ENCODE results near the gene SLC38A9. TPM values are rescaled to one million over a fixed set of nuclear protein-coding genes. Genes with fewer than 3 reads are reported as not detected.

The SLC38A9 gene
- polyA plus RNA-seq, 1 experiment = 12.5 TPM

- POLR2A ChIA-PET = no interaction called here
- CTCF ChIA-PET = interaction anchor here (0.6 to 0.7 kb wide), 2 partner anchors 12 to 119 kb away, joined by 3 read pairs; no protein-coding TSS in a partner anchor
- Histone ChIP-seq H3K27me3 (ENCODE audit: control insufficient read depth, insufficient read depth, low read length) (no peaks in the 10 kb centered on the region), H3K4me3 (ENCODE audit: low read depth, low read length) (no peak overlapping the region), H3K36me3 (ENCODE audit: control insufficient read depth, insufficient read depth, low read length) (no peaks in the 10 kb centered on the region)
- no peak for DNase-seq (ENCODE audit: low read depth)
- TF ChIP-seq CTCF (IDR thresholded peaks at IDR 0.05; ENCODE audit: insufficient read depth, low read depth, low read length) = no peak
Measured at GRCh38 chr5:55634866-55635265, 77.3 kb downstream of the SLC38A9 start.

GRCh38 chr5:55634209-55634805 is 77.8 kb downstream of the SLC38A9 start:
- Histone ChIP-seq H3K4me3 (ENCODE audit: low read depth, low read length) (no peak overlapping the region), H3K36me3 (ENCODE audit: control insufficient read depth, insufficient read depth, low read length) (no peaks in the 10 kb centered on the region), H3K27me3 (ENCODE audit: control insufficient read depth, insufficient read depth, low read length) (no peaks in the 10 kb centered on the region)
- no peak for TF ChIP-seq CTCF (IDR thresholded peaks at IDR 0.05; ENCODE audit: insufficient read depth, low read depth, low read length)
- no peak for DNase-seq (ENCODE audit: low read depth)
- ChIA-PET CTCF (interaction anchor here (0.6 to 0.7 kb wide), 2 partner anchors 11 to 118 kb away, joined by 3 read pairs; no protein-coding TSS in a partner anchor), POLR2A (no interaction called here)

- no peaks in the 10 kb centered on the region for H3K27me3 ChIP-seq (ENCODE audit: control insufficient read depth, insufficient read depth, low read length)
- POLR2A ChIA-PET = no interaction called here
- CTCF ChIA-PET = no interaction called here
- no peaks in the 10 kb centered on the region for H3K36me3 ChIP-seq (ENCODE audit: control insufficient read depth, insufficient read depth, low read length)
- no peak for DNase-seq (ENCODE audit: low read depth)
- H3K4me3 ChIP-seq (ENCODE audit: low read depth, low read length) = no peak overlapping the region
- TF ChIP-seq CTCF (IDR thresholded peaks at IDR 0.05; ENCODE audit: insufficient read depth, low read depth, low read length) = no peak
Measured at GRCh38 chr5:55633574-55634208, 78.4 kb downstream of the SLC38A9 start.

- no peak for DNase-seq (ENCODE audit: low read depth)
- ChIA-PET CTCF (interaction anchor here (1.0 kb wide), 1 partner anchor 62 kb away, joined by 4 read pairs; no protein-coding TSS in a partner anchor), POLR2A (no interaction called here)
- no peak overlapping the region for H3K4me3 ChIP-seq (ENCODE audit: low read depth, low read length)
- H3K36me3 ChIP-seq (ENCODE audit: control insufficient read depth, insufficient read depth, low read length) = 0 out of 2 replicates have a peak, but pooled peaks cover 1% of the 10 kb centered on the region
- TF ChIP-seq CTCF (IDR thresholded peaks at IDR 0.05; ENCODE audit: insufficient read depth, low read depth, low read length) = no peak
- no peaks in the 10 kb centered on the region for H3K27me3 ChIP-seq (ENCODE audit: control insufficient read depth, insufficient read depth, low read length)
Measured at GRCh38 chr5:55629815-55630214, 82.3 kb downstream of the SLC38A9 start.

GRCh38 chr5:55626790-55627189 is 85.3 kb downstream of the SLC38A9 start:
- Histone ChIP-seq H3K36me3 (ENCODE audit: control insufficient read depth, insufficient read depth, low read length) (0 out of 2 replicates have a peak, but pooled peaks cover 1% of the 10 kb centered on the region), H3K4me3 (ENCODE audit: low read depth, low read length) (no peak overlapping the region), H3K27me3 (ENCODE audit: control insufficient read depth, insufficient read depth, low read length) (no peaks in the 10 kb centered on the region)
- TF ChIP-seq CTCF (IDR thresholded peaks at IDR 0.05; ENCODE audit: insufficient read depth, low read depth, low read length) = no peak
- ChIA-PET POLR2A (no interaction called here), CTCF (no interaction called here)
- DNase-seq (ENCODE audit: low read depth) = no peak
